WERI-Rb-1 (cell line): ENCODE results near the gene OS9.
"Not testable (repeated sequence)": the region's sequence is repeated elsewhere in the genome, so short reads cannot be mapped to it uniquely, and the experiment has no call there.

ENCODE experiments used
- DNase-seq: peaks from one replicate; pipeline ENCODE4 v3.0.0-alpha.2; 2020
- H3K27ac ChIP-seq: fragments of 250-450 bp; sonication (Bioruptor Pico); 2 replicates; pipeline ENCODE4 v1.5.1; 2020; ENCODE audit warnings: mild to moderate bottlenecking, moderate library complexity
- H3K27me3 ChIP-seq: fragments of 250-450 bp; sonication (Bioruptor Pico); 2 replicates; pipeline ENCODE4 v1.5.1; 2021; ENCODE audit warnings: mild to moderate bottlenecking, low read depth, moderate library complexity; ENCODE audit not compliant: insufficient read depth, severe bottlenecking
- H3K36me3 ChIP-seq: fragments of 250-450 bp; sonication (Bioruptor Pico); 2 replicates; pipeline ENCODE4 v1.5.1; 2020; ENCODE audit warnings: mild to moderate bottlenecking, moderate library complexity
- H3K4me3 ChIP-seq: 2 replicates; pipeline ENCODE4 v1.5.1; 2011; ENCODE audit warnings: low read depth, mild to moderate bottlenecking, control low read depth, low read length
- H3K9me3 ChIP-seq: fragments of 250-450 bp; sonication (Bioruptor Pico); 2 replicates; pipeline ENCODE4 v1.5.1; 2021; ENCODE audit warnings: mild to moderate bottlenecking, moderate library complexity; ENCODE audit not compliant: severe bottlenecking
- CTCF ChIP-seq: IDR thresholded peaks from 2 replicates; pipeline ENCODE4 v1.5.1; 2011; ENCODE audit warnings: low read depth, mild to moderate bottlenecking, control low read depth, inconsistent platforms, low read length

OS9 gene

GRCh38 chr12:57720606-57721595 is 27.0 kb downstream of the OS9 start:
- DNase-seq = no peak
- Histone ChIP-seq H3K27ac (no peak overlapping the region), H3K4me3 (no peak overlapping the region), H3K9me3 (no peaks in the 10 kb centered on the region), H3K27me3 (no peaks in the 10 kb centered on the region), H3K36me3 (peaks cover 43% of the 10 kb centered on the region)
- no peak for TF ChIP-seq CTCF

GRCh38 chr12:57721846-57722608 is 28.1 kb downstream of the OS9 start:
- not testable (repeated sequence) for H3K27me3 ChIP-seq, H3K27ac ChIP-seq, H3K9me3 ChIP-seq, DNase-seq, H3K4me3 ChIP-seq
- peaks cover 35% of the 10 kb centered on the region for H3K36me3 ChIP-seq

DNA sequence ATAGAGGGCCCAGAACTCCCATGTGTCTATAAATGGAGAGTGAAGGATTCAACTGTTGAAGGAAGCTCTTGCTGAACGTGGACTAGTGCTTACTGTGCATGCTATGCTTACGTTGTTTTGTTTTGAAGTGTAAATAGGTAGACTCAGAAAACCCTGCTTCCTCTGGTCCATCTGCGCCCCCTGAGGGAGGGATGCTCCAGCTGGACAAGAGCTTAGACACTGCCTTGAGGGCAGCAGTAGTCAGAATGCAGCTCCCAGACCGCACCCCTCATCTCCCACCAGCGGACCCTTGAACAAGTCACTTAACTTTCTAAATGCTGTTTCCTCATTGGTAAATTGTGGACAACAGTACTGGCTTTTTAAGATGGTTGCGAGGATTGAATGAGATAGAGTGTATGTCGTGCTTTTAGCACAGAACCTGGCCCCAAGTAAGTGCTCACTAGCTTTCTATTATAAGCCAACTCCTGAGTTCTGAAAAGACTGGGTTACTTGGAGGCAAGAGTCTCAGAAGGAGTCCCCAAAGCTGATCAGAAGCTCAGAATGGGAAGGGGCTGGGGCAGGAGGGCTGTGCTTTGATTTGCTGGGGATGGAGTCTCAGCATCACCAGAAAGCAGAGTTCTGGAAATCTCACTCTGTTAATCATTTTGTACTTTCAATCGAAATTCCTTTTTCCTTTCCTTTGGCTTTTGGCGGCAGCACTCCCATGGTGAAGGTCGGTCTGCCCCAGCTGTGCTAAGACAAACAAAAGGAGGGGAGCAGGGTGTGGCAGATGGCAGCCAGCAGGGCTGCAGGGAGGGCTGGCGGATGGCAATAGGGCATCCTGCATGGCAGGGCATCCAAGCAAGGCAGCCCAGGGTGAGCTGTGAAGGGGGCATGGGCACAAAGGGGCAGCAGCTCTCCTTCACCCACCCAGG is 29.0 kb downstream of the OS9 start:
- no peak for TF ChIP-seq CTCF
- DNase-seq = no peak
- Histone ChIP-seq H3K27me3 (no peaks in the 10 kb centered on the region), H3K27ac (no peak overlapping the region), H3K4me3 (no peak overlapping the region), H3K9me3 (no peaks in the 10 kb centered on the region), H3K36me3 (peaks cover 36% of the 10 kb centered on the region)

GRCh38 chr12:57723630-57723962 is 29.7 kb downstream of the OS9 start:
- peaks cover 30% of the 10 kb centered on the region for H3K36me3 ChIP-seq

GRCh38 chr12:57724003-57724935 is 30.3 kb downstream of the OS9 start:
- no peaks in the 10 kb centered on the region for H3K27me3 ChIP-seq
- peaks cover 24% of the 10 kb centered on the region for H3K36me3 ChIP-seq
- H3K27ac ChIP-seq = no peak overlapping the region
- no peaks in the 10 kb centered on the region for H3K9me3 ChIP-seq
- H3K4me3 ChIP-seq = no peak overlapping the region
- TF ChIP-seq CTCF = no peak
- DNase-seq = no peak

More at GRCh38 chr12:57723630-57723962, 29.7 kb downstream of the OS9 start:
- no peak for TF ChIP-seq CTCF
- DNase-seq = no peak
- Histone ChIP-seq H3K27ac (no peak overlapping the region), H3K9me3 (no peaks in the 10 kb centered on the region), H3K4me3 (no peak overlapping the region), H3K27me3 (no peaks in the 10 kb centered on the region)
